Lung (tissue), 12 donors: Measurements from ENCODE around the gene SP5. TPM values are rescaled to one million over a fixed set of nuclear protein-coding genes. Genes with fewer than 3 reads are reported as not detected.
"Not testable (repeated sequence)": the region's sequence is repeated elsewhere in the genome, so short reads cannot be mapped to it uniquely, and the experiment has no call there.

Experiments used
- ATAC-seq: fragments of 200-7000 bp; cut with Tn5 transposase; one replicate; pipeline ENCODE4 v1.9.1; 2020; ENCODE audit warnings: moderate number of reproducible peaks; ENCODE audit not compliant: insufficient read depth, low FRiP score
- DNase-seq, 3 donors: peaks; one replicate each; pipeline ENCODE4 v3.0.0-alpha.2; 2013 to 2017
- H3K27ac ChIP-seq, 2 donors: one replicate each; pipeline ENCODE4 v1.5.1; 2013; ENCODE audit warnings: mild to moderate bottlenecking in 2 of 2, moderate library complexity in 2 of 2, control low read depth in 1 of 2, inconsistent platforms in 1 of 2, low read depth in 1 of 2, low read length in 1 of 2
- H3K27me3 ChIP-seq, 3 donors: one replicate each; pipeline ENCODE4 v1.5.1; 2013; ENCODE audit warnings: low read length in 2 of 3; ENCODE audit not compliant: control insufficient read depth in 3 of 3, insufficient read depth in 3 of 3
- H3K36me3 ChIP-seq, 4 donors: one replicate each; pipeline ENCODE4 v1.5.1; 2013; ENCODE audit warnings: low read length in 4 of 4, mild to moderate bottlenecking in 1 of 4, moderate library complexity in 1 of 4; ENCODE audit not compliant: control insufficient read depth in 4 of 4, insufficient read depth in 4 of 4
- H3K4me1 ChIP-seq, 5 donors: one replicate each; pipeline ENCODE4 v1.5.1; 2013; ENCODE audit warnings: low read length in 5 of 5, mild to moderate bottlenecking in 2 of 5, moderate library complexity in 1 of 5; ENCODE audit not compliant: control insufficient read depth in 5 of 5, insufficient read depth in 5 of 5
- H3K4me3 ChIP-seq: one replicate; pipeline ENCODE4 v1.5.1; 2013; ENCODE audit warnings: mild to moderate bottlenecking, control low read depth, moderate library complexity
- H3K9ac ChIP-seq, 2 donors: one replicate each; pipeline ENCODE4 v1.5.1; 2013; ENCODE audit warnings: low read length in 2 of 2, control low read depth in 1 of 2; ENCODE audit not compliant: insufficient read depth in 1 of 2
- H3K9me3 ChIP-seq, 4 donors: one replicate each; pipeline ENCODE4 v1.5.1; 2013; ENCODE audit warnings: low read length in 3 of 4, mild to moderate bottlenecking in 1 of 4, moderate library complexity in 1 of 4; ENCODE audit not compliant: control insufficient read depth in 4 of 4, insufficient read depth in 3 of 4
- WGBS, 2 donors: extraction: QIAGEN DNeasy Blood & Tissue Kit; methylation state at CpG; one replicate each; pipeline ENCODE4 v1.1.7; 2013; 5-methylcytosine and 5-hydroxymethylcytosine counted together
- polyA plus RNA-seq, 2 donors: library from polyadenylated mRNA; stranded (reverse); fragments of 200-250 nt; gene quantifications; one replicate each; pipeline ENCODE4 v1.2.1, GENCODE V29; 2013
- total RNA-seq, 2 donors: library from RNA; depleted of rRNA in 1 of 2; stranded (reverse); fragments of >200 nt in 1 of 2; gene quantifications; one replicate each; pipeline ENCODE4 v1.2.1, GENCODE V29; 2014 to 2021
- TF ChIP-seq, protein P1 (sequence below): IDR thresholded peaks from 2 replicates; pipeline ENCODE4 v1.5.1; 2012; ENCODE audit warnings: mild to moderate bottlenecking; ENCODE audit errors: control extremely low read depth, extremely low read depth
- donor health status: control.
- donor health status: control.
- donor health status: Bipolar disorder and iron deficiency.
- donor health status: healthy.
- donor health status: DM: yes; HTN: yes; CAD: no.

Gene SP5
- total and polyA plus RNA-seq, 4 donors = 0.45 to 5.2 (median 2.9) TPM

GRCh38 chr2:170733798-170734600 is 18.9 kb downstream of the SP5 start:
- peaks cover 0 to 2% (median 0%) of the 10 kb centered on the region in 5 donors for H3K4me1 ChIP-seq
- H3K9ac ChIP-seq = no peak overlapping the region
- no peaks in the 10 kb centered on the region for H3K36me3 ChIP-seq
- no peak for DNase-seq
- no peak for ATAC-seq
- TF ChIP-seq, protein P1, sequence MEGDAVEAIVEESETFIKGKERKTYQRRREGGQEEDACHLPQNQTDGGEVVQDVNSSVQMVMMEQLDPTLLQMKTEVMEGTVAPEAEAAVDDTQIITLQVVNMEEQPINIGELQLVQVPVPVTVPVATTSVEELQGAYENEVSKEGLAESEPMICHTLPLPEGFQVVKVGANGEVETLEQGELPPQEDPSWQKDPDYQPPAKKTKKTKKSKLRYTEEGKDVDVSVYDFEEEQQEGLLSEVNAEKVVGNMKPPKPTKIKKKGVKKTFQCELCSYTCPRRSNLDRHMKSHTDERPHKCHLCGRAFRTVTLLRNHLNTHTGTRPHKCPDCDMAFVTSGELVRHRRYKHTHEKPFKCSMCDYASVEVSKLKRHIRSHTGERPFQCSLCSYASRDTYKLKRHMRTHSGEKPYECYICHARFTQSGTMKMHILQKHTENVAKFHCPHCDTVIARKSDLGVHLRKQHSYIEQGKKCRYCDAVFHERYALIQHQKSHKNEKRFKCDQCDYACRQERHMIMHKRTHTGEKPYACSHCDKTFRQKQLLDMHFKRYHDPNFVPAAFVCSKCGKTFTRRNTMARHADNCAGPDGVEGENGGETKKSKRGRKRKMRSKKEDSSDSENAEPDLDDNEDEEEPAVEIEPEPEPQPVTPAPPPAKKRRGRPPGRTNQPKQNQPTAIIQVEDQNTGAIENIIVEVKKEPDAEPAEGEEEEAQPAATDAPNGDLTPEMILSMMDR = no peak
- H3K4me3 ChIP-seq = no peak overlapping the region
- no peaks in the 10 kb centered on the region for H3K27me3 ChIP-seq
- no peak overlapping the region for H3K27ac ChIP-seq
- 0 to 33% methylated on average over 1 of the region's 1 CpG for WGBS, 2 donors
- H3K9me3 ChIP-seq = peaks cover 0 to 5% (median 0%) of the 10 kb centered on the region in 4 donors

DNA sequence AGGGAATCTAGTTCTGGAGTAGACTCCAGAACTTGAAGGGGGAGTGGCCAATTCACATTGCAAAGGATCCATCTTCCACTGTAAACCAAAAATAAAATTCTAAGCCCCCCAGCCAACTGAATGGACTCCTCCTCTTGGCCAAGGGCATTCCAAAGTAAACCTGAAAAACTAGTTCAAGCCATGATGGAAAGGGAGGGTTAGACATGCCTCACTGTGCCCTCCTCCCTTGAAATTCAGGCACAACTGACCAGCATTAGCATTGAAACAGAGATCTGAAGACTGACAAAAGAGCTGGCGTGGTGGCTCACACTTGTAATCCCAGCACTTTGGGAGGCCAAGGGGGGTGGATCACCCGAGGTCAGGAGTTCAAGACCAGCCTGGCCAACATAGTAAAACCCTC is 19.5 kb downstream of the SP5 start:
- ATAC-seq, H3K4me1 ChIP-seq, H3K27ac ChIP-seq, H3K4me3 ChIP-seq, H3K27me3 ChIP-seq, H3K9me3 ChIP-seq, DNase-seq, H3K36me3 ChIP-seq, H3K9ac ChIP-seq: not testable (repeated sequence)
- WGBS, 2 donors = 77 to 80% methylated on average over 2 of the region's 2 CpGs

GRCh38 chr2:170736628-170737027 is 21.5 kb downstream of the SP5 start:
- TF ChIP-seq, protein P1 = no peak
- H3K27me3 ChIP-seq = no peaks in the 10 kb centered on the region
- H3K27ac ChIP-seq = no peak overlapping the region
- ATAC-seq (no peak), DNase-seq (no peak)
- no peaks in the 10 kb centered on the region for H3K36me3 ChIP-seq
- H3K4me1 ChIP-seq = peaks cover 0 to 2% (median 0%) of the 10 kb centered on the region in 5 donors
- H3K4me3 ChIP-seq = no peak overlapping the region
- H3K9me3 ChIP-seq = peaks cover 0 to 5% (median 0%) of the 10 kb centered on the region in 4 donors
- 9 to 11% methylated on average over 1 of the region's 1 CpG for WGBS, 2 donors
- H3K9ac ChIP-seq = no peak overlapping the region

- Histone ChIP-seq H3K36me3 (no peaks in the 10 kb centered on the region), H3K9me3 (peaks cover 0 to 5% (median 0%) of the 10 kb centered on the region in 4 donors), H3K27me3 (no peaks in the 10 kb centered on the region), H3K27ac (no peak overlapping the region), H3K9ac (no peak overlapping the region), H3K4me1 (peaks cover 0 to 2% (median 0%) of the 10 kb centered on the region in 5 donors), H3K4me3 (no peak overlapping the region)
- ATAC-seq (no peak), DNase-seq (no peak)
- TF ChIP-seq, protein P1 = no peak
- WGBS, 2 donors = 96 to 98% methylated on average over 2 of the region's 2 CpGs
Observed at GRCh38 chr2:170737406-170737805, 22.3 kb downstream of the SP5 start.
